HEK293 (cell line): ENCODE data around the gene PLPP7.

Experiments
- CTCF ChIA-PET: fragments of 350-600 bp; formaldehyde crosslinking; extraction: SDS; loops from one replicate; lab custom pipeline; 2021; ENCODE audit warnings: antibody characterized with exemption; lab: Yijun Ruan, JAX
- POLR2A ChIA-PET: fragments of 300-600 bp; formaldehyde crosslinking; extraction: SDS; loops from one replicate; lab custom pipeline; 2020; ENCODE audit warnings: antibody characterized with exemption, inconsistent platforms; lab: Yijun Ruan, JAX
- H3K27ac ChIP-seq: fragments of 200-500 bp; sonication (Bioruptor generic); 2 replicates; pipeline ENCODE4 v1.5.1; 2014; ENCODE audit warnings: low read depth, low read length, control low read depth, inconsistent platforms; ENCODE audit errors: extremely low read depth
- H3K36me3 ChIP-seq, 2 experiments: fragments of 200-500 bp in 1 of 2; sonication (Bioruptor generic) in 1 of 2; 1 replicate in 1 of 2; 2 replicates in 1 of 2; pipeline ENCODE4 v1.5.1; 2014 to 2017; ENCODE audit warnings: inconsistent platforms in 2 of 2, low read length in 2 of 2; ENCODE audit not compliant: control insufficient read depth in 2 of 2, insufficient read depth in 1 of 2
- H3K4me1 ChIP-seq: fragments of 200-500 bp; sonication (Bioruptor generic); 2 replicates; pipeline ENCODE4 v1.5.1; 2014; ENCODE audit warnings: mild to moderate bottlenecking, low read length, inconsistent platforms; ENCODE audit not compliant: control insufficient read depth, insufficient read depth
- H3K4me3 ChIP-seq: 2 replicates; pipeline ENCODE4 v1.5.1; 2011; ENCODE audit warnings: low read depth, mild to moderate bottlenecking, control low read depth, low read length, moderate library complexity
- H3K9me3 ChIP-seq: fragments of 200-500 bp; sonication (Bioruptor generic); 2 replicates; pipeline ENCODE4 v1.5.1; 2014; ENCODE audit warnings: low read depth, low read length, inconsistent platforms; ENCODE audit not compliant: control insufficient read depth, insufficient read depth
- EGR2 ChIP-seq: fragments of 450-650 bp; formaldehyde crosslinking; IDR thresholded peaks from 2 replicates; pipeline ENCODE4 v1.5.1; 2016; ENCODE audit warnings: low read depth, missing biosample characterization, missing genetic modification characterization
- ELK4 ChIP-seq: IDR thresholded peaks from 2 replicates; pipeline ENCODE4 v1.6.1; 2011; ENCODE audit warnings: mild to moderate bottlenecking, low read depth, low read length, borderline replicate concordance
- MYNN ChIP-seq: fragments of 450-650 bp; formaldehyde crosslinking; IDR thresholded peaks from 2 replicates; pipeline ENCODE4 v1.5.1; 2016; ENCODE audit warnings: missing biosample characterization, missing genetic modification characterization, borderline replicate concordance
- SCRT2 ChIP-seq: fragments of 450-650 bp; formaldehyde crosslinking; IDR thresholded peaks from 2 replicates; pipeline ENCODE4 v1.5.1; 2016; ENCODE audit warnings: missing biosample characterization, missing genetic modification characterization
- SETDB1 ChIP-seq: IDR thresholded peaks from one replicate; pipeline ENCODE4 v1.6.1; 2017; ENCODE audit warnings: mild to moderate bottlenecking, low read length, moderate library complexity, mixed read lengths; ENCODE audit not compliant: insufficient read length
- ZBTB11 ChIP-seq: fragments of 450-650 bp; formaldehyde crosslinking; conservative IDR thresholded peaks from 2 replicates; pipeline ENCODE4 v1.5.1; 2016; ENCODE audit warnings: low read depth, missing biosample characterization, missing genetic modification characterization
- ZBTB17 ChIP-seq: fragments of 450-650 bp; formaldehyde crosslinking; IDR thresholded peaks from 2 replicates; pipeline ENCODE4 v1.5.1; 2016; ENCODE audit warnings: missing biosample characterization, missing genetic modification characterization
- ZBTB48 ChIP-seq: fragments of 450-650 bp; formaldehyde crosslinking; IDR thresholded peaks from 2 replicates; pipeline ENCODE4 v1.5.1; 2016; ENCODE audit warnings: missing biosample characterization, missing genetic modification characterization
- ZFP41 ChIP-seq: fragments of 450-650 bp; formaldehyde crosslinking; IDR thresholded peaks from 2 replicates; pipeline ENCODE4 v1.5.1; 2016; ENCODE audit warnings: missing biosample characterization, missing genetic modification characterization, borderline replicate concordance
- ZNF121 ChIP-seq: fragments of 450-650 bp; formaldehyde crosslinking; IDR thresholded peaks from 2 replicates; pipeline ENCODE4 v1.5.1; 2016; ENCODE audit warnings: missing biosample characterization, missing genetic modification characterization
- ZNF16 ChIP-seq: fragments of 450-650 bp; formaldehyde crosslinking; IDR thresholded peaks from 2 replicates; pipeline ENCODE4 v1.5.1; 2016; ENCODE audit warnings: low read depth, missing biosample characterization, missing genetic modification characterization
- ZNF19 ChIP-seq: fragments of 450-650 bp; formaldehyde crosslinking; IDR thresholded peaks from 2 replicates; pipeline ENCODE4; 2016; ENCODE audit warnings: missing biosample characterization, missing genetic modification characterization, low read depth
- ZNF292 ChIP-seq: fragments of 450-650 bp; formaldehyde crosslinking; IDR thresholded peaks from 2 replicates; pipeline ENCODE4 v1.5.1; 2016; ENCODE audit warnings: low read depth, missing biosample characterization, missing genetic modification characterization, borderline replicate concordance
- ZNF324 ChIP-seq: fragments of 450-650 bp; formaldehyde crosslinking; IDR thresholded peaks from 2 replicates; pipeline ENCODE4 v1.5.1; 2016; ENCODE audit warnings: missing biosample characterization, missing genetic modification characterization
- ZNF350 ChIP-seq: fragments of 450-650 bp; formaldehyde crosslinking; IDR thresholded peaks from 2 replicates; pipeline ENCODE4 v1.5.0; 2017; ENCODE audit warnings: missing biosample characterization, mild to moderate bottlenecking, missing genetic modification characterization
- ZNF366 ChIP-seq: fragments of 450-650 bp; formaldehyde crosslinking; conservative IDR thresholded peaks from 2 replicates; pipeline ENCODE4 v1.5.1; 2016; ENCODE audit warnings: missing biosample characterization, missing genetic modification characterization
- ZNF514 ChIP-seq: fragments of 450-650 bp; formaldehyde crosslinking; IDR thresholded peaks from 2 replicates; pipeline ENCODE4 v1.5.1; 2016; ENCODE audit warnings: missing biosample characterization, missing genetic modification characterization
- ZNF626 ChIP-seq: fragments of 450-650 bp; sonication (Bioruptor Pico); formaldehyde crosslinking; IDR thresholded peaks from 2 replicates; pipeline ENCODE4 v1.5.1; 2018; ENCODE audit warnings: missing biosample characterization, missing genetic modification characterization, inconsistent platforms
- ZNF658 ChIP-seq: fragments of 450-650 bp; formaldehyde crosslinking; IDR thresholded peaks from 2 replicates; pipeline ENCODE4; 2016; ENCODE audit warnings: missing biosample characterization, missing genetic modification characterization
- ZNF707 ChIP-seq: fragments of 450-650 bp; formaldehyde crosslinking; IDR thresholded peaks from 2 replicates; pipeline ENCODE4 v1.5.1; 2016; ENCODE audit warnings: missing biosample characterization, missing genetic modification characterization
- ZNF777 ChIP-seq: fragments of 450-650 bp; formaldehyde crosslinking; IDR thresholded peaks from 2 replicates; pipeline ENCODE4 v1.5.1; 2017; ENCODE audit warnings: missing biosample characterization, missing genetic modification characterization, borderline replicate concordance

The PLPP7 gene

GRCh38 chr9:131279196-131279862, 10.2 kb upstream of the PLPP7 start (continued):
- no peak for TF ChIP-seq ZBTB11 (tag by site-specific recombination)
- TF ChIP-seq ZNF777 (tag by site-specific recombination), result no peak

GRCh38 chr9:131279863-131280570, 9.5 kb upstream of the PLPP7 start:
- Histone ChIP-seq H3K4me1 (no peaks in the 10 kb centered on the region), H3K36me3 (no peaks in the 10 kb centered on the region)
- TF ChIP-seq EGR2 (tag by site-specific recombination) (0 out of 2 replicates have a peak, but pooled peaks have one; percentile 19), ZNF350 (tag by site-specific recombination) (no peak)
- TF ChIP-seq, all 188 proteins: peak for 1
- Histone ChIP-seq H3K9me3 (no peaks in the 10 kb centered on the region), H3K27ac (no peak overlapping the region), H3K4me3 (no peak overlapping the region)
- ChIA-PET POLR2A (interaction anchor here (0.6 to 0.8 kb wide), 3 partner anchors 9 to 31 kb away, joined by 3 to 5 read pairs (median 4); partner anchors contain the start of gene PLPP7), CTCF (interaction anchor here (0.6 to 2.1 kb wide), 3 partner anchors 56 to 349 kb away, joined by 3 to 12 read pairs (median 6); no protein-coding TSS in a partner anchor)

GRCh38 chr9:131280660-131281059, 8.9 kb upstream of the PLPP7 start:
- no peaks in the 10 kb centered on the region for H3K4me1 ChIP-seq
- H3K9me3 ChIP-seq, result no peaks in the 10 kb centered on the region
- no peak overlapping the region for H3K27ac ChIP-seq
- CTCF ChIA-PET, result interaction anchor here (0.6 to 2.1 kb wide), 3 partner anchors 56 to 348 kb away, joined by 3 to 6 read pairs (median 3); no protein-coding TSS in a partner anchor
- TF ChIP-seq ZFP41 (tag by site-specific recombination) (no peak), ZBTB48 (tag by site-specific recombination) (no peak), ELK4 (no peak), ZNF658 (tag by site-specific recombination) (no peak)
- no peaks in the 10 kb centered on the region for H3K36me3 ChIP-seq
- no peak overlapping the region for H3K4me3 ChIP-seq
- POLR2A ChIA-PET, result interaction anchor here (0.8 kb wide), 1 partner anchor 9 kb away, joined by 3 read pairs; the partner anchor contains the start of gene PLPP7

- CTCF ChIA-PET, result interaction anchor here (0.9 to 2.1 kb wide), 2 partner anchors 55 to 235 kb away, joined by 3 to 6 read pairs; no protein-coding TSS in a partner anchor
- POLR2A ChIA-PET, result interaction anchor here (0.6 kb wide), 1 partner anchor 66 kb away, joined by 3 read pairs; no protein-coding TSS in a partner anchor
- Histone ChIP-seq H3K9me3 (no peaks in the 10 kb centered on the region), H3K4me3 (no peak overlapping the region), H3K27ac (no peak overlapping the region), H3K36me3 (no peaks in the 10 kb centered on the region), H3K4me1 (no peaks in the 10 kb centered on the region)
- TF ChIP-seq ZBTB17 (tag by site-specific recombination) (no peak), ZNF19 (no peak), ZNF626 (no peak), ZNF121 (tag by site-specific recombination) (peak; percentile 32; the same call in 1 of the 2 replicates), ZNF292 (tag by site-specific recombination) (no peak), MYNN (tag by site-specific recombination) (no peak), SETDB1 (no peak), SCRT2 (tag by site-specific recombination) (peak; percentile 34; the same call in 1 of the 2 replicates), ZNF707 (tag by site-specific recombination) (no peak), ZNF514 (tag by site-specific recombination) (no peak), ZNF324 (tag by site-specific recombination) (no peak), ZNF16 (no peak), ZNF366 (tag by site-specific recombination) (no peak)
These were observed 8.2 kb upstream of the PLPP7 start for GRCh38 chr9:131281119-131281965.
